BLaER1 (cell line): ENCODE results near the gene RASAL2.
"Not testable (repeated sequence)": the region's sequence is repeated elsewhere in the genome, so short reads cannot be mapped to it uniquely, and the experiment has no call there.

Experiments used
- H3K27ac ChIP-seq: shearing (Covaris generic); formaldehyde crosslinking; 2 replicates; pipeline ENCODE4 v1.8.1; 2022
- H3K27me3 ChIP-seq: shearing (Covaris generic); formaldehyde crosslinking; 2 replicates; pipeline ENCODE4 v1.8.1; 2022
- H3K36me3 ChIP-seq: shearing (Covaris generic); formaldehyde crosslinking; 2 replicates; pipeline ENCODE4 v1.8.1; 2022
- H3K4me1 ChIP-seq: shearing (Covaris generic); formaldehyde crosslinking; 2 replicates; pipeline ENCODE4 v1.8.1; 2022
- H3K4me2 ChIP-seq: shearing (Covaris generic); formaldehyde crosslinking; 2 replicates; pipeline ENCODE4 v1.8.1; 2022
- H3K4me3 ChIP-seq: shearing (Covaris generic); formaldehyde crosslinking; 2 replicates; pipeline ENCODE4 v1.8.1; 2022
- H3K9ac ChIP-seq: shearing (Covaris generic); formaldehyde crosslinking; 2 replicates; pipeline ENCODE4 v1.8.1; 2022
- H3K9me3 ChIP-seq: shearing (Covaris generic); formaldehyde crosslinking; 2 replicates; pipeline ENCODE4 v1.8.1; 2022
- H4K20me1 ChIP-seq: shearing (Covaris generic); formaldehyde crosslinking; 2 replicates; pipeline ENCODE4 v1.8.1; 2022
- Cebpa-rat ChIP-seq: shearing (Covaris generic); IDR thresholded peaks from 2 replicates; pipeline ENCODE4 v1.8.1; 2022

Gene RASAL2

GRCh38 chr1:178241057-178241456 lies 147.2 kb downstream of the RASAL2 start:
- no peak for TF ChIP-seq Cebpa-rat
- Histone ChIP-seq H3K4me3 (no peak overlapping the region), H3K27me3 (no peaks in the 10 kb centered on the region), H3K4me1 (no peaks in the 10 kb centered on the region), H3K4me2 (no peak overlapping the region), H3K9me3 (no peaks in the 10 kb centered on the region), H3K27ac (no peak overlapping the region), H4K20me1 (no peaks in the 10 kb centered on the region), H3K36me3 (no peaks in the 10 kb centered on the region), H3K9ac (no peak overlapping the region)

DNA sequence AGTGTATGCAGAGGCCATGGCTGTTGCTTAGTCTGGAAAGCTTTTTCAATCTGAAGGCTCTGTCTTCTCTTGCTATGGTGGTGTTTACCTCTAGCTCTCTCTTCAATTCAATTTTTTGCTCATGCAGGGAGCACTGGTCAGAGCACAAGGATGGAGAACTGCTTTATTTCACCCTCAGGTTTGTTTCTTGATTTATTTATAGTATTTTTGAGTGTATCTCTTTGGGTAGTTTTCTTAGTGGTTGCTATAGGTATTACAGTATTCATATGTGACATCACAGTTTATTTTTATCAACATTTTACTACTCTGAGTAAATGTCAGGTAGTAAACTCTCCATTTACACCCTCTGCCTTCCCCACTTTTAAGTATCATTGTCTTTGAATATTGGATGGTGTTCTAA lies 147.9 kb downstream of the RASAL2 start:
- TF ChIP-seq Cebpa-rat: no peak
- no peak overlapping the region for H3K4me3 ChIP-seq
- H4K20me1 ChIP-seq: no peaks in the 10 kb centered on the region
- H3K9ac ChIP-seq: no peak overlapping the region
- no peaks in the 10 kb centered on the region for H3K4me1 ChIP-seq
- no peak overlapping the region for H3K4me2 ChIP-seq
- no peaks in the 10 kb centered on the region for H3K36me3 ChIP-seq
- no peaks in the 10 kb centered on the region for H3K27me3 ChIP-seq
- no peaks in the 10 kb centered on the region for H3K9me3 ChIP-seq
- H3K27ac ChIP-seq: no peak overlapping the region

DNA sequence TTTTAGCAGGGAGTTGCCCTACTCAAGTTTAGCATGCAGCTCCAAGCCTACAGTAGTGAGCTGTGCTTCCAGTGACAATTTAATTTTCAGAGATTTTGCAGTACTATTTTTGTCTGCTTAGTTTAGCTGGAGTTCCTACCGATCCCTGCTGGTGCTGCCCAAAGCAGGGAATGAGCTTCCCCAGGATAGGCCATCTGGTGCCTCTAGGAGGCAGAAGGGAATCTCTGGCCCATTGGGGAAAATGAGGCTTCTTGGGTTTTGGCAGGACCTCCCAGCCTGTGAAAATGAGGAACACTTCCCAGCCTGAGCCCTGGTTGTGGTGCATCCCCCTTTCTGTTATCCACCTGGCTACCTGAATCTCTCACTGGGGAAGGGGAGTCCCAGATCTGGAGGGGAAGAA lies 149.2 kb downstream of the RASAL2 start:
- TF ChIP-seq Cebpa-rat: no peak

GRCh38 chr1:178243890-178244289 lies 150.0 kb downstream of the RASAL2 start:
- Histone ChIP-seq H4K20me1 (no peaks in the 10 kb centered on the region), H3K4me1 (no peaks in the 10 kb centered on the region)

More for the DNA sequence above, 149.2 kb downstream of the RASAL2 start:
- no peak overlapping the region for H3K4me2 ChIP-seq
- no peak overlapping the region for H3K4me3 ChIP-seq
- H3K36me3 ChIP-seq: no peaks in the 10 kb centered on the region
- no peaks in the 10 kb centered on the region for H3K4me1 ChIP-seq
- peaks cover 2% of the 10 kb centered on the region for H3K9me3 ChIP-seq
- no peak overlapping the region for H3K27ac ChIP-seq
- no peaks in the 10 kb centered on the region for H3K27me3 ChIP-seq
- H4K20me1 ChIP-seq: no peaks in the 10 kb centered on the region
- H3K9ac ChIP-seq: no peak overlapping the region

DNA sequence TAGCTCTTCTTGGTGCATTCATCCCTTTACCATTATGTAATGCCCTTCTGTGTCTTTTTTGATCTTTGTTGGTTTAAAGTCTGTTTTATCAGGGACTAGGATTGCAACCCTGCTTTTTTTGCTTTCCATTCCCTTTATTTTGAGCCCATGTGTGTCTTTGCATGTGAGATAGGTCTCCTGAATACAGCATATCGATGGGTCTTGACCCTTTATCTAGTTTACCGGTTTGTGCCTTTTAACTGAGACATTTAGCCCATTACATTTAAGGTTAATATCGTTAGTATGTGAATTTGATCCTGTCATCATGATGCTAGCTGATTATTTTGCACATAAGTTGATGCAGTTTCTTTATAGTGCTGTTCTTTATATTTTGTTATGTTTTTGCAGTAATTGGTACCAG lies 154.4 kb downstream of the RASAL2 start:
- H3K4me2 ChIP-seq, H3K27me3 ChIP-seq, H3K9ac ChIP-seq, H3K36me3 ChIP-seq, H3K4me1 ChIP-seq, H3K4me3 ChIP-seq, H4K20me1 ChIP-seq, H3K27ac ChIP-seq: not testable (repeated sequence)
- peaks cover 25% of the 10 kb centered on the region for H3K9me3 ChIP-seq

More at GRCh38 chr1:178243890-178244289, 150.0 kb downstream of the RASAL2 start:
- H3K9ac ChIP-seq: no peak overlapping the region
- no peak overlapping the region for H3K27ac ChIP-seq
- peaks cover 10% of the 10 kb centered on the region for H3K9me3 ChIP-seq
- no peaks in the 10 kb centered on the region for H3K27me3 ChIP-seq
- H3K4me3 ChIP-seq: no peak overlapping the region
- H3K36me3 ChIP-seq: no peaks in the 10 kb centered on the region
- TF ChIP-seq Cebpa-rat: no peak
- H3K4me2 ChIP-seq: no peak overlapping the region

- not testable (repeated sequence) for H3K36me3 ChIP-seq, H3K27ac ChIP-seq, H4K20me1 ChIP-seq, H3K4me2 ChIP-seq, H3K9ac ChIP-seq, H3K27me3 ChIP-seq, H3K4me1 ChIP-seq, H3K4me3 ChIP-seq
- peaks cover 18% of the 10 kb centered on the region for H3K9me3 ChIP-seq
Observed at GRCh38 chr1:178253581-178253980, 159.7 kb downstream of the RASAL2 start.

DNA sequence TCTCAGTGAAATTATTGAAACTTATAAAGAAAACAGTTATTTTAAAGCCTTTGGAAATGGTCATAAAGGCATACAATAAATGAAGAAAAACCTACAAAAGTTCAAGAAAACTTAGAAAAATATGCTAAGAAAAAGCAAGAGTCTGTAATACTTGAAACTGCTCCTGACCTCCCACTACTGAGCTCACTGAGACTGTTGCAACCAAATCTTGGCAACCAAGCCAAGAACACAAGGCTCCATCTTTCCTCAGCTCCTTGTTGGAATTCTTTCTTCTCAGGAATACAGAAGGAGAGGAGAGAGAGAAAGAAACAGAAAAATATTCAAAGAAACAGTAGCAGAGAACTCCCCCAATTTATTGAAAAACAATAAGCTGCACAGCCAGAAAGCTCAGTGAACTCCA lies 160.5 kb downstream of the RASAL2 start:
- Histone ChIP-seq H3K4me1 (no peaks in the 10 kb centered on the region), H4K20me1 (no peaks in the 10 kb centered on the region), H3K4me3 (no peak overlapping the region), H3K4me2 (no peak overlapping the region), H3K9me3 (peaks cover 11% of the 10 kb centered on the region), H3K27ac (no peak overlapping the region), H3K9ac (no peak overlapping the region), H3K36me3 (no peaks in the 10 kb centered on the region), H3K27me3 (no peaks in the 10 kb centered on the region)
- TF ChIP-seq Cebpa-rat: no peak

DNA sequence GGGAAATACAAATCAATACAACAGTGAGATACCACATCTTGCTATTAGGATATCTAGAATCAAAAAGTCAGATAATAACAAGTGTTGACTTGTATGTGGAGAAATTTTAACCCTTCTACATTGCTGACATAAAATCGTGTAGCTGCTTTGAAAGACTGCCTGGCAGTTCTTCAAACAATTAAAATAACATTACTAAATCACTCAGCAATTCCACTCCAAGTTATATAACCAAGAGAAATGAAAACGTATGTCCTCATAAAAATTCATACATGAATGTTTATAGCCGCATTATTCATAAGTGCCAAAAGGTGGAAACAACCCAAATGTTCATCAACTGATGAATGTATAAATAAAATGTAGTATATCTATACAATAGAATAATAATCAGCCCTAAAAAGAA lies 164.6 kb downstream of the RASAL2 start:
- TF ChIP-seq Cebpa-rat: no peak
- H4K20me1 ChIP-seq: no peaks in the 10 kb centered on the region
- H3K27me3 ChIP-seq: no peaks in the 10 kb centered on the region
- no peaks in the 10 kb centered on the region for H3K9me3 ChIP-seq
- H3K4me2 ChIP-seq: no peak overlapping the region
- no peaks in the 10 kb centered on the region for H3K36me3 ChIP-seq
- H3K4me1 ChIP-seq: no peaks in the 10 kb centered on the region
- no peak overlapping the region for H3K9ac ChIP-seq
- H3K4me3 ChIP-seq: no peak overlapping the region
- no peak overlapping the region for H3K27ac ChIP-seq

GRCh38 chr1:178262120-178262500 lies 168.2 kb downstream of the RASAL2 start:
- no peaks in the 10 kb centered on the region for H3K36me3 ChIP-seq
- no peak for TF ChIP-seq Cebpa-rat
- H3K9me3 ChIP-seq: no peaks in the 10 kb centered on the region
- no peak overlapping the region for H3K4me2 ChIP-seq
- no peaks in the 10 kb centered on the region for H3K4me1 ChIP-seq
- H3K27me3 ChIP-seq: no peaks in the 10 kb centered on the region
- H3K9ac ChIP-seq: no peak overlapping the region
- H4K20me1 ChIP-seq: no peaks in the 10 kb centered on the region
- H3K4me3 ChIP-seq: no peak overlapping the region
- no peak overlapping the region for H3K27ac ChIP-seq

DNA sequence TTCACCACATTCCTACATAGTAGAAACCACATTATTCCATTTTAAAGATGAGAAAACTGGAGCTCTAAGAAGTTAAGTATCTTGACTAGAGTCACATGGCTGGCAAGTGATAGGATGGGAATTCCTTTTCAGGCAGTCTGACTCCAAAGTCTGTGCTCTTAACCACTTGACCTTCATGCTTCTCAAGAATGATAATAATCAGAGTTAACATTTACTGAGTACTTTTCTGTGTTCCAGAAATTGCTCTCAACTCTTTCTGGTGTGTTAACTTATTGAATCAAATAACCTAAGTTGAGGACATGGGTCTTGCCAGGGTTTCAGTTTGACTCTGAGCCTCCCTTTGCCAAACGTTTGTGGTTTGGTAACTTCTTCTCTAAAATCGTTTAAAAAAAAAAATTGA lies 169.4 kb downstream of the RASAL2 start:
- Histone ChIP-seq H3K27me3 (no peaks in the 10 kb centered on the region), H3K4me2 (no peak overlapping the region), H3K36me3 (no peaks in the 10 kb centered on the region), H4K20me1 (no peaks in the 10 kb centered on the region), H3K9ac (no peak overlapping the region), H3K9me3 (no peaks in the 10 kb centered on the region), H3K4me3 (no peak overlapping the region), H3K4me1 (no peaks in the 10 kb centered on the region), H3K27ac (no peak overlapping the region)
- no peak for TF ChIP-seq Cebpa-rat

DNA sequence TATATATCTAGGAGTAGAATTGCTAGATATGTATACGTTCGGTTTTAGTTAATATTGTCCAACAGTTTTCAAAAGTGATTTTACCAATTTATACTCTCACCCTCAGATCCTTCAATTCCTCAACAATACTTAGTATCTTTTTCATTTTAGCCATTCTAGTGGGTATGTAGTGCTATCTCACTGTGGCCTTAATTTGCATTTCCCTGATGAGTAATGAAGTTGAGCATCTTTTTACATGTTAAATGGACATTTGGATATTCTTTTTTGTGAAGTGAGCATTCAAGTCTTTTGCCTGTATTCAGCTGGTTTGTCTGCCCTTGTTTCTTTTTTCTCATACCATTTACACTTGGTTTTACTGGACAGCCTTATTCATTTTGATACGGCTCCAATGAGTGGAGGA lies 172.2 kb downstream of the RASAL2 start:
- Histone ChIP-seq H3K36me3 (no peaks in the 10 kb centered on the region), H3K4me1 (no peaks in the 10 kb centered on the region), H4K20me1 (no peaks in the 10 kb centered on the region), H3K9me3 (no peaks in the 10 kb centered on the region), H3K4me2 (no peak overlapping the region), H3K4me3 (no peak overlapping the region), H3K27me3 (no peaks in the 10 kb centered on the region), H3K9ac (no peak overlapping the region), H3K27ac (no peak overlapping the region)
- no peak for TF ChIP-seq Cebpa-rat
